ENCODE measurements around the gene CST1.
A peak's percentile ranks its signal among the peaks of the same experiment; 100 is the strongest.
"Not testable (repeated sequence)": the region's sequence is repeated elsewhere in the genome, so short reads cannot be mapped to it uniquely, and the experiment has no call there.

Gene CST1

DNA sequence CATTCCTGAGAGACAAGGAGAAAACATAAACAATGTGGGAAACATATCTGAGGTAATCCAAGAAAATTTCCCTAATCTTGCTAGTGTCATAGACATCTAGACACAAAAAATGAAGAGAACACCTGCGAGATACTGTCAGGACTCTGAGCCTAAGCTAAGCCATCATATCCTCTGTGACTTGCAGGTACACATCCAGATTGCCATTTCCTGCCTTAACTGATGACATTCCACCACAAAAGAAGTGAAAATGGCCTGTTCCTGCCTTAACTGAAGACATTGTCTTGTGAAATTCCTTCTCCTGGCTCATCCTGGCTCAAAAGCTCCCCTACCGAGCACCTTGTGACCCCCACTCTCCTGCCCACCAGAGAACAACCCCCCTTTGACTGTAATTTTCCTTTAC, 13.9 kb upstream of the CST1 start:
- not testable (repeated sequence) for H3K79me2 ChIP-seq (ENCODE audit: control insufficient read depth, insufficient read depth, low read length); H3K4me1 ChIP-seq (ENCODE audit: control insufficient read depth, low read depth, low read length); H2BK5ac ChIP-seq (ENCODE audit: low read length); H2BK120ac ChIP-seq (ENCODE audit: low read depth, low read length); H4K8ac ChIP-seq (ENCODE audit: low read depth, low read length); H3K56ac ChIP-seq (ENCODE audit: low read length); H3K9ac ChIP-seq (ENCODE audit: low read length); H3K4me2 ChIP-seq (ENCODE audit: low read length); H3K36me3 ChIP-seq (ENCODE audit: control insufficient read depth, insufficient read depth, low read length); H3K27me3 ChIP-seq (ENCODE audit: insufficient read depth, low read length, poor library complexity); H3K23ac ChIP-seq (ENCODE audit: low read length); H2AK5ac ChIP-seq (ENCODE audit: low read length); H3K4me3 ChIP-seq (ENCODE audit: low read length); H3K27ac ChIP-seq (ENCODE audit: low read depth, low read length); H4K5ac ChIP-seq (ENCODE audit: low read length); H2BK15ac ChIP-seq (replicated peaks; ENCODE audit: low read depth); H3K79me1 ChIP-seq (ENCODE audit: low read length); H3K4ac ChIP-seq (ENCODE audit: low read depth, low read length); H3K18ac ChIP-seq (ENCODE audit: low read length)
- WGBS (ENCODE audit: extremely low coverage, insufficient coverage, low lambda C conversion rate), result no CpG with 5 or more reads among the region's 2 CpGs
- DNase-seq, result peak; percentile 72

DNA sequence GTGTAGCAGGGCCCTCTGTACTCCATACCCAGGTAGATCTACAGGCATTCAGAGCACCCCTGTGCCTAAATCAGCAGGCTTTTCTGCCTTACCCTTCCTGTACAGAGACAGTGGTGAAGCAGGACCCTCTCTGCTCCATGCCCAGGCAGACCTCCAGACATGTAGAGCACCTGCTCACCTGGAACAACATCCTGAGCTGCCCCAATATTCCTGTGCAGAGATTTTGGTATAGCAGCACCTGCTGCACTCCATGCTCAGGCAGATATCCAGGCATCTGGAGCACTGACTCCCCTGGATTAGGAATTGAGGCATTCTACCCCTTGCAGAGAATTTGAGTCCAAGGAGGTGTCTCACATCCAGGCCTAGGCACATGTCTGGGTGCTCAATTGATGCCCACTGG, 12.6 kb upstream of the CST1 start:
- Histone ChIP-seq H3K27ac (ENCODE audit: low read depth, low read length) (peak overlapping the region; percentile 1), H3K27me3 (ENCODE audit: insufficient read depth, low read length, poor library complexity) (no peaks in the 10 kb centered on the region), H3K36me3 (ENCODE audit: control insufficient read depth, insufficient read depth, low read length) (no peaks in the 10 kb centered on the region), H3K23ac (ENCODE audit: low read length) (peak overlapping the region; percentile 35), H3K4me3 (ENCODE audit: low read length) (no peak overlapping the region), H3K4me1 (ENCODE audit: control insufficient read depth, low read depth, low read length) (no peaks in the 10 kb centered on the region), H3K4me2 (ENCODE audit: low read length) (no peak overlapping the region), H4K8ac (ENCODE audit: low read depth, low read length) (no peak overlapping the region), H2BK15ac (replicated peaks; ENCODE audit: low read depth) (no peak overlapping the region), H3K56ac (ENCODE audit: low read length) (peak overlapping the region; percentile 64), H3K18ac (ENCODE audit: low read length) (peak overlapping the region; percentile 51), H4K5ac (ENCODE audit: low read length) (no peak overlapping the region), H3K79me2 (ENCODE audit: control insufficient read depth, insufficient read depth, low read length) (no peaks in the 10 kb centered on the region), H3K79me1 (ENCODE audit: low read length) (no peaks in the 10 kb centered on the region), H2BK5ac (ENCODE audit: low read length) (peak overlapping the region; percentile 54), H3K4ac (ENCODE audit: low read depth, low read length) (no peak overlapping the region), H3K9ac (ENCODE audit: low read length) (no peak overlapping the region), H2BK120ac (ENCODE audit: low read depth, low read length) (peak overlapping the region; percentile 5), H2AK5ac (ENCODE audit: low read length) (peak overlapping the region; percentile 58)
- no peak for DNase-seq

DNA sequence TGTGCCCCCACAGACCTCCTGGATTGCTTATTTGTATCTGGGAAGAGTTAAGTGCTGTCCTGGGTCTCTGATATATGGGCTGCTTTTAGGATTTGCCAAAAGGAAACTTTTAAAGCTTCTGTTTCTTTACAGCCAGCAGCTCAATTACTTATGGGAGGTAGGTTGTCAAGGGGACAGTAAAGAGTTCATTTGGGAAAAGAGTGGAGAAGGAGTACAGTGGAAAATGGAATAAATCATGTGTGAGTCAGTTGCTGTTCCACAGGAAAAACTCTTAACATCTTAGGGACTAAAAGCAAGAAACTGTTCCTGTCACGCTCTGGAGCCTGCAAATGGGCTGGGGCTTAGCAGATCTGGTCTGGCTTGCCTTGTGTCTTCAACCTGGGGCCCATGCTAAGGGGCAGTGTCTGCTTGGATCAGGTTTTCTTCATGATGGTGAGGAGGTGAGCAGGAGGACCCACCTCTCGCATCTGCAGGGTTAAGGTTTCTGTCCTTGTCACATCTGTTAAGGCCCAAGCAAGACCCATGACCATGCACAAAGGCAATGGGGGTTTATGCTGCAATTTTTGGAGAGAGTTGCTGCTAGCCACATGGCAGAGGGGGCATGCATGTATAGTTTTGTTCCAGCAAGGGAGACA, 8.7 kb upstream of the CST1 start:
- Histone ChIP-seq H3K79me2 (ENCODE audit: control insufficient read depth, insufficient read depth, low read length) (no peaks in the 10 kb centered on the region), H4K5ac (ENCODE audit: low read length) (no peak overlapping the region), H2BK5ac (ENCODE audit: low read length) (no peak overlapping the region), H3K27ac (ENCODE audit: low read depth, low read length) (no peak overlapping the region), H3K4me3 (ENCODE audit: low read length) (no peak overlapping the region), H3K36me3 (ENCODE audit: control insufficient read depth, insufficient read depth, low read length) (no peaks in the 10 kb centered on the region), H3K4me2 (ENCODE audit: low read length) (no peak overlapping the region), H3K27me3 (ENCODE audit: insufficient read depth, low read length, poor library complexity) (no peaks in the 10 kb centered on the region), H3K18ac (ENCODE audit: low read length) (peak overlapping the region; percentile 21), H3K4me1 (ENCODE audit: control insufficient read depth, low read depth, low read length) (peaks cover 3% of the 10 kb centered on the region), H2BK120ac (ENCODE audit: low read depth, low read length) (no peak overlapping the region), H3K79me1 (ENCODE audit: low read length) (no peaks in the 10 kb centered on the region), H2BK15ac (replicated peaks; ENCODE audit: low read depth) (no peak overlapping the region), H2AK5ac (ENCODE audit: low read length) (no peak overlapping the region), H3K56ac (ENCODE audit: low read length) (peak overlapping the region; percentile 27), H3K23ac (ENCODE audit: low read length) (no peak overlapping the region), H3K9ac (ENCODE audit: low read length) (no peak overlapping the region), H3K4ac (ENCODE audit: low read depth, low read length) (no peak overlapping the region), H4K8ac (ENCODE audit: low read depth, low read length) (no peak overlapping the region)
- no peak for DNase-seq
- no CpG with 5 or more reads among the region's 2 CpGs for WGBS (ENCODE audit: extremely low coverage, insufficient coverage, low lambda C conversion rate)

DNA sequence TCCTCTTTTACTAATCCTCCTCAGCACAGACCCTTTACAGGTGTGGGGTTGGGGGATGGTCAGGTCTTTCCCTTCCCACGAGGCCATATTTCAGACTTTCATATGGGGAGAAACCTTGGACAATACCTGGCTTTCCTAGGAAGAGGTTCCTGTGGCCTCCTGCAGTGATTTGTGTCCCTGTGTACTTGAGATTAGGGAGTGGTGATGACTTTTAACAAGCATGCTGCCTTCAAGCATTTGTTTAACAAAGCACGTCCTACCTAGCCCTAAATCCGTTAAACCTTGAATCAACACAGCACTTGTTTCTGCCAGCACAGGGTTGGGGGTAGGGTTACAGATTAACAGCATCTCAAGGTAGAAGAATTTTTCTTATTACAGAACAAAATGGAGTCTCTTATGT, 6.1 kb upstream of the CST1 start:
- not testable (repeated sequence) for H4K5ac ChIP-seq (ENCODE audit: low read length); H3K9ac ChIP-seq (ENCODE audit: low read length); H3K4me3 ChIP-seq (ENCODE audit: low read length); H2BK15ac ChIP-seq (replicated peaks; ENCODE audit: low read depth); H3K4me1 ChIP-seq (ENCODE audit: control insufficient read depth, low read depth, low read length); H3K4me2 ChIP-seq (ENCODE audit: low read length); H3K56ac ChIP-seq (ENCODE audit: low read length); H3K79me1 ChIP-seq (ENCODE audit: low read length); H4K8ac ChIP-seq (ENCODE audit: low read depth, low read length); H3K18ac ChIP-seq (ENCODE audit: low read length); H3K23ac ChIP-seq (ENCODE audit: low read length); H2BK5ac ChIP-seq (ENCODE audit: low read length); H3K79me2 ChIP-seq (ENCODE audit: control insufficient read depth, insufficient read depth, low read length); H2AK5ac ChIP-seq (ENCODE audit: low read length); H3K36me3 ChIP-seq (ENCODE audit: control insufficient read depth, insufficient read depth, low read length); H3K4ac ChIP-seq (ENCODE audit: low read depth, low read length); H3K27me3 ChIP-seq (ENCODE audit: insufficient read depth, low read length, poor library complexity); H2BK120ac ChIP-seq (ENCODE audit: low read depth, low read length)
- peak; percentile 84 for DNase-seq
- peak overlapping the region; percentile 87 for H3K27ac ChIP-seq (ENCODE audit: low read depth, low read length)
- no CpG with 5 or more reads among the region's 3 CpGs for WGBS (ENCODE audit: extremely low coverage, insufficient coverage, low lambda C conversion rate)

DNA sequence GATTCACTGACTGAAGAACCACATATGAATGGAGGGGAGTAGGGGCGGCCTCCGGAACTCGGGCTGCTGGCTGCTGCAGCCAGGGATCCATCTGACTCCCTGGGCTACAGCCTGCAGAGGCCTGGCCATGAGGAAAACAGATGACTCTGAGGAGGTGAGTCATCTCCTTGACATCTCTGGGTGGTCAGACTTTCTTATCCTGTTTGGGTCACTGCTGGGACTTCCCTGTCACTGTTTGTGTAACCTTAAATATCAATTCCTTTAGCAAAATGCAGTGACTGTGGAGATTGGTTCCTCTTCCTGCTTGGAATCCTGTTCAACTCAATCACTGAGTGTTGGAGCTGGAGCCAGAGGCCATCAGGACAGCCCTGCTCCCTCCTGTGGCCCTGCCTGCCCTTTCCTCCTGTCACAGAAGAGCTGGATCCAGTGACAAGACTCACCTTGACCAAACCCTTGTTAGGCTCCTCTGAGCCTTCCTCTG, 4.4 kb upstream of the CST1 start:
- not testable (repeated sequence) for H4K5ac ChIP-seq (ENCODE audit: low read length); H3K23ac ChIP-seq (ENCODE audit: low read length); H2AK5ac ChIP-seq (ENCODE audit: low read length); H2BK15ac ChIP-seq (replicated peaks; ENCODE audit: low read depth); H3K4ac ChIP-seq (ENCODE audit: low read depth, low read length); H3K4me2 ChIP-seq (ENCODE audit: low read length); H4K8ac ChIP-seq (ENCODE audit: low read depth, low read length); H3K36me3 ChIP-seq (ENCODE audit: control insufficient read depth, insufficient read depth, low read length); H3K27me3 ChIP-seq (ENCODE audit: insufficient read depth, low read length, poor library complexity); H2BK120ac ChIP-seq (ENCODE audit: low read depth, low read length); H3K79me2 ChIP-seq (ENCODE audit: control insufficient read depth, insufficient read depth, low read length); H3K4me3 ChIP-seq (ENCODE audit: low read length); H3K9ac ChIP-seq (ENCODE audit: low read length); H3K4me1 ChIP-seq (ENCODE audit: control insufficient read depth, low read depth, low read length); H3K79me1 ChIP-seq (ENCODE audit: low read length)
- peak overlapping the region; percentile 3 for H2BK5ac ChIP-seq (ENCODE audit: low read length)
- peak; percentile 34 for DNase-seq
- WGBS (ENCODE audit: extremely low coverage, insufficient coverage, low lambda C conversion rate), result no CpG with 5 or more reads among the region's 3 CpGs
- H3K56ac ChIP-seq (ENCODE audit: low read length), result peak overlapping the region; percentile 6
- peak overlapping the region; percentile 15 for H3K18ac ChIP-seq (ENCODE audit: low read length)
- peak overlapping the region; percentile 51 for H3K27ac ChIP-seq (ENCODE audit: low read depth, low read length)

DNA sequence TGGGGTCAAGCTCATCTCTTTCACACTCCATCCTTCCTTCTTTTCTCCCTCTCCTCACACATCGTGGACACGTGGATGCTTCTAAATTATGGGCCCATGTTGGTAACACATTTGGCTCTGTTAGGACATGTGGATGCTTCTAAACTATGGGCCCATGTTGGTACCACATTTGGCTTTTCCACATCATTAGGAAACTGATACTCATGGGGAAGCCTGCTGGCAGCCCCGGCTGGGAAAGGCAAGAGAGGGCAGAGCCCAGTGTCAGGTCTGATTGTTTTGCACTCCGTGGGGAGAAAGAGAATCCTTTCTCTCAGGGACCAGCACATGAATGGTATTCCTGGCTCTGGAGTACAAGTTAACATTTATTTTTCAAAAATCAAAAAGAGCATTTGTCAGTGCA, 4.0 kb upstream of the CST1 start:
- peak overlapping the region; percentile 35 for H2BK5ac ChIP-seq (ENCODE audit: low read length)
- WGBS (ENCODE audit: extremely low coverage, insufficient coverage, low lambda C conversion rate), result no CpG with 5 or more reads among the region's 4 CpGs
- no peaks in the 10 kb centered on the region for H3K36me3 ChIP-seq (ENCODE audit: control insufficient read depth, insufficient read depth, low read length)
- H3K79me2 ChIP-seq (ENCODE audit: control insufficient read depth, insufficient read depth, low read length), result no peaks in the 10 kb centered on the region
- no peak overlapping the region for H3K4me3 ChIP-seq (ENCODE audit: low read length)
- no peak overlapping the region for H2BK120ac ChIP-seq (ENCODE audit: low read depth, low read length)
- no peak overlapping the region for H4K8ac ChIP-seq (ENCODE audit: low read depth, low read length)
- no peak overlapping the region for H3K4ac ChIP-seq (ENCODE audit: low read depth, low read length)
- no peak overlapping the region for H2AK5ac ChIP-seq (ENCODE audit: low read length)
- H3K18ac ChIP-seq (ENCODE audit: low read length), result peak overlapping the region; percentile 15
- peak overlapping the region; percentile 74 for H3K56ac ChIP-seq (ENCODE audit: low read length)
- H3K27me3 ChIP-seq (ENCODE audit: insufficient read depth, low read length, poor library complexity), result no peaks in the 10 kb centered on the region
- H3K27ac ChIP-seq (ENCODE audit: low read depth, low read length), result no peak overlapping the region
- H2BK15ac ChIP-seq (replicated peaks; ENCODE audit: low read depth), result no peak overlapping the region
- H3K23ac ChIP-seq (ENCODE audit: low read length), result no peak overlapping the region
- DNase-seq, result no peak
- H3K79me1 ChIP-seq (ENCODE audit: low read length), result no peaks in the 10 kb centered on the region
- H3K9ac ChIP-seq (ENCODE audit: low read length), result no peak overlapping the region
- H3K4me2 ChIP-seq (ENCODE audit: low read length), result no peak overlapping the region
- peaks cover 3% of the 10 kb centered on the region for H3K4me1 ChIP-seq (ENCODE audit: control insufficient read depth, low read depth, low read length)
- H4K5ac ChIP-seq (ENCODE audit: low read length), result no peak overlapping the region
